ENCODE data around the gene KCNN1.

DNA sequence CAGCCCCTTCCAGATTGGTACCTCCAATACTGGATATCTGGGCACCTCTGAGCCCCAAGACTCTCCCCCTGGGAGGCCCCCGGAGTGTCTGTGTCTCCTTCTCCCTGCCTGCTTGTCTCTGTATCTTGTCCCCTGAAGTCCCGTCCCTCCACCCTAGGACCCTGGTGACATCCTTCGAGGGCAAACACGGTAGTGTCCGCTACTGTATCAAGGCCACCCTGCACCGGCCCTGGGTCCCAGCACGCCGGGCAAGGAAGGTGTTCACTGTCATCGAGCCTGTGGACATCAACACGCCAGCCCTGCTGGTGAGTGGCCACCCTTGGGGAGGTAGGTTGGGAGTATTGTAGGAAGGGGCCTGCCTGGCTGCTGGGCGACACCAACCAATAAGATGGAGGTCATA is 41.9 kb downstream of the KCNN1 start:
- TF ChIP-seq, protein P1, sequence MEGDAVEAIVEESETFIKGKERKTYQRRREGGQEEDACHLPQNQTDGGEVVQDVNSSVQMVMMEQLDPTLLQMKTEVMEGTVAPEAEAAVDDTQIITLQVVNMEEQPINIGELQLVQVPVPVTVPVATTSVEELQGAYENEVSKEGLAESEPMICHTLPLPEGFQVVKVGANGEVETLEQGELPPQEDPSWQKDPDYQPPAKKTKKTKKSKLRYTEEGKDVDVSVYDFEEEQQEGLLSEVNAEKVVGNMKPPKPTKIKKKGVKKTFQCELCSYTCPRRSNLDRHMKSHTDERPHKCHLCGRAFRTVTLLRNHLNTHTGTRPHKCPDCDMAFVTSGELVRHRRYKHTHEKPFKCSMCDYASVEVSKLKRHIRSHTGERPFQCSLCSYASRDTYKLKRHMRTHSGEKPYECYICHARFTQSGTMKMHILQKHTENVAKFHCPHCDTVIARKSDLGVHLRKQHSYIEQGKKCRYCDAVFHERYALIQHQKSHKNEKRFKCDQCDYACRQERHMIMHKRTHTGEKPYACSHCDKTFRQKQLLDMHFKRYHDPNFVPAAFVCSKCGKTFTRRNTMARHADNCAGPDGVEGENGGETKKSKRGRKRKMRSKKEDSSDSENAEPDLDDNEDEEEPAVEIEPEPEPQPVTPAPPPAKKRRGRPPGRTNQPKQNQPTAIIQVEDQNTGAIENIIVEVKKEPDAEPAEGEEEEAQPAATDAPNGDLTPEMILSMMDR (IDR thresholded peaks at IDR 0.05) = no peak
- TF ChIP-seq POLR2A (IDR thresholded peaks at IDR 0.05) = no peak
